Testis (tissue), 3 donors: ENCODE measurements around the gene ZNF584. TPM values are rescaled to one million over a fixed set of nuclear protein-coding genes. Genes with fewer than 3 reads are reported as not detected.

ENCODE experiments used
- DNase-seq: peaks from one replicate; pipeline ENCODE4 v3.0.0-alpha.2; 2019
- H3K27ac ChIP-seq, 2 donors: fragments of 200-600 bp; sonication (generic); one replicate each; pipeline ENCODE4 v1.5.1; 2019
- H3K27me3 ChIP-seq: fragments of 200-600 bp; sonication (generic); one replicate; pipeline ENCODE4 v1.5.1; 2019
- H3K36me3 ChIP-seq: fragments of 200-600 bp; sonication (generic); one replicate; pipeline ENCODE4 v1.5.1; 2017; ENCODE audit warnings: low read depth; ENCODE audit errors: missing control alignments
- H3K4me1 ChIP-seq: fragments of 200-600 bp; sonication (generic); one replicate; pipeline ENCODE4 v1.5.1; 2019
- H3K4me3 ChIP-seq, 2 donors: fragments of 200-600 bp; sonication (generic); one replicate each; pipeline ENCODE4 v1.5.1; 2017 to 2019
- H3K9me3 ChIP-seq: fragments of 200-600 bp; sonication (generic); one replicate; pipeline ENCODE4 v1.5.1; 2017
- POLR2A ChIP-seq: fragments of 450-650 bp; IDR thresholded peaks from one replicate; pipeline ENCODE4 v1.6.1; 2017; ENCODE audit warnings: antibody characterized with exemption, mild to moderate bottlenecking, moderate library complexity
- WGBS, 2 donors: methylation state at CpG; one replicate each; pipeline ENCODE4 v1.1.5; 2018; 5-methylcytosine and 5-hydroxymethylcytosine counted together
- intact Hi-C: fragments of 100-400 bp; cut with DNase I; formaldehyde crosslinking; loops from one replicate; pipeline ENCODE4 v1.15.1; 2023; ENCODE audit warnings: low total_unique reads
- polyA plus RNA-seq: library from polyadenylated mRNA; stranded (reverse); fragments of 350-450 nt; fragmentation: Illumina TruSeq; extraction: RNeasy Lipid Tissue Mini Kit (QIAGEN cat#74804); gene quantifications from one replicate; pipeline ENCODE4 v1.2.3, GENCODE V29; 2014; ENCODE audit warnings: low read depth, low replicate concordance; ENCODE audit not compliant: insufficient read depth
- total RNA-seq, 2 donors: library from RNA; depleted of rRNA; stranded (reverse); fragments of >200 nt; gene quantifications; one replicate each; pipeline ENCODE4 v1.2.3, GENCODE V29; 2016
- TF ChIP-seq, protein P1 (sequence below), 3 experiments: fragments of 450-650 bp in 2 of 3; fragments of 200-600 bp in 1 of 3; sonication (generic) in 1 of 3; IDR thresholded peaks; one replicate each; pipeline ENCODE4 v1.5.1; 2016 to 2019; ENCODE audit warnings: antibody characterized with exemption in 3 of 3, mild to moderate bottlenecking in 2 of 3, moderate library complexity in 1 of 3

ZNF584 gene
- total and polyA plus RNA-seq, 3 donors from 2014 or later = 10.4 to 33.9 (median 22.1) TPM

GRCh38 chr19:58396691-58397532 lies 11.5 kb upstream of the ZNF584 start:
- intact Hi-C loops = no loop called here
- 34 to 35% methylated on average over 15 to 44 of the region's 58 CpGs for WGBS, 2 donors
- Histone ChIP-seq H3K27me3 (no peaks in the 10 kb centered on the region), H3K27ac (no peak overlapping the region), H3K9me3 (no peaks in the 10 kb centered on the region), H3K4me1 (peaks cover 15% of the 10 kb centered on the region), H3K36me3 (no peaks in the 10 kb centered on the region), H3K4me3 (peak overlapping the region in 1 of 2 donors; percentile 36)
- no peak for DNase-seq
- TF ChIP-seq, protein P1, sequence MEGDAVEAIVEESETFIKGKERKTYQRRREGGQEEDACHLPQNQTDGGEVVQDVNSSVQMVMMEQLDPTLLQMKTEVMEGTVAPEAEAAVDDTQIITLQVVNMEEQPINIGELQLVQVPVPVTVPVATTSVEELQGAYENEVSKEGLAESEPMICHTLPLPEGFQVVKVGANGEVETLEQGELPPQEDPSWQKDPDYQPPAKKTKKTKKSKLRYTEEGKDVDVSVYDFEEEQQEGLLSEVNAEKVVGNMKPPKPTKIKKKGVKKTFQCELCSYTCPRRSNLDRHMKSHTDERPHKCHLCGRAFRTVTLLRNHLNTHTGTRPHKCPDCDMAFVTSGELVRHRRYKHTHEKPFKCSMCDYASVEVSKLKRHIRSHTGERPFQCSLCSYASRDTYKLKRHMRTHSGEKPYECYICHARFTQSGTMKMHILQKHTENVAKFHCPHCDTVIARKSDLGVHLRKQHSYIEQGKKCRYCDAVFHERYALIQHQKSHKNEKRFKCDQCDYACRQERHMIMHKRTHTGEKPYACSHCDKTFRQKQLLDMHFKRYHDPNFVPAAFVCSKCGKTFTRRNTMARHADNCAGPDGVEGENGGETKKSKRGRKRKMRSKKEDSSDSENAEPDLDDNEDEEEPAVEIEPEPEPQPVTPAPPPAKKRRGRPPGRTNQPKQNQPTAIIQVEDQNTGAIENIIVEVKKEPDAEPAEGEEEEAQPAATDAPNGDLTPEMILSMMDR (IDR thresholded peaks at IDR 0.05) = no peak
- TF ChIP-seq POLR2A = no peak

DNA sequence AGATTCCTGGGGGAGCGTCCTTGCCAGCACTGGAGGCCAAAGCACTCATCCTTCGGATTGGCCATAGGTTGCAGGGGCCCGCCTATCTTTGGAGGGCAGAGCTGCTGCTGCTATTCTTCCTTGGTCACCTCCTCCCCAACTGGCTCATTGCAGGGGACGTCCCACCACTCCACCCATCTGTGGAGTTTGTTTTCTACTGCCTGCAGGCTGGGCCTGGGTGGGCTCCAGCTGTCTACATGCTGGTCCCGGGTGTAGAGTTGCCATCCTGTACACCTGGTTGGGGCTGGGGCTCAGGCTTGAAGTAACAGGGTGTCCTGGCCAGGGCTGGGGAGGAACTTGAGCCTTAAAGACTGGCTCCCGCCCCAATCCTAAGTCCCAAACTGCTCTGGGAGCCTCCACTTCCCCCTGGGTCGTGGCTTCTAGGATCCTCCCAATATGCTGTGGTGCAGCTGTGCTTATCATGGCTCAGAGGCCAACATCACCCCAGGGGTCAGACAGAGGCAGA lies 10.9 kb upstream of the ZNF584 start:
- H3K27me3 ChIP-seq = no peaks in the 10 kb centered on the region
- peaks cover 17% of the 10 kb centered on the region for H3K4me1 ChIP-seq
- H3K27ac ChIP-seq = no peak overlapping the region
- DNase-seq = no peak
- H3K4me3 ChIP-seq = no peak overlapping the region
- H3K36me3 ChIP-seq = no peaks in the 10 kb centered on the region
- no peak for TF ChIP-seq POLR2A
- TF ChIP-seq, protein P1 (IDR thresholded peaks at IDR 0.05) = no peak
- intact Hi-C loops = no loop called here
- no peaks in the 10 kb centered on the region for H3K9me3 ChIP-seq
- WGBS, 2 donors = 47 to 59% methylated on average over 4 to 7 of the region's 7 CpGs

DNA sequence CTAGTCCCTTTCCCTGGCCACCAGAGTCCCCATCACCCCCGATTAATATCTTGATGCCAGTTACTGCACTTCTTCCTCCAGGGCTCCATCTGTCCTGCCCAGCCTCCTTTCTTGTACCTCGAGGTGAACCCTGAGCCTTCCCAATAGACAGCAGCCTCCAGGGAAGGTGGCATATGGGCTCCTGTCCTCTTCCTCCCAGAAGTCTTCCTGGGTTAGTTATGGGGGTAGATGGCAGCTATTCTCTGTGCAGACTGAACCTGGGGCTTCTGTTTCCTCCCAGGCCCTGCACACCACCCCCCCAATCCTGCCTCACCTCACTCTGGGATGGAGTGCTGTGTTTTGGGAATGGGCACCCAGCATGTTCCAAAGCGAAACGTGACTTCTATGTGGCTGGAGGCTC lies 10.4 kb upstream of the ZNF584 start:
- no peaks in the 10 kb centered on the region for H3K27me3 ChIP-seq

GRCh38 chr19:58398545-58398944 lies 9.9 kb upstream of the ZNF584 start:
- 90 to 93% methylated on average over 6 of the region's 6 CpGs for WGBS, 2 donors
- intact Hi-C loops = no loop called here

More for the DNA sequence above, 10.4 kb upstream of the ZNF584 start:
- no peak for DNase-seq
- intact Hi-C loops = no loop called here
- Histone ChIP-seq H3K27ac (no peak overlapping the region), H3K4me1 (peaks cover 17% of the 10 kb centered on the region), H3K9me3 (no peaks in the 10 kb centered on the region), H3K4me3 (no peak overlapping the region), H3K36me3 (no peaks in the 10 kb centered on the region)
- WGBS, 2 donors = 83 to 96% methylated on average over 4 of the region's 4 CpGs
- TF ChIP-seq POLR2A = no peak
- TF ChIP-seq, protein P1 (IDR thresholded peaks at IDR 0.05) = no peak

More at GRCh38 chr19:58398545-58398944, 9.9 kb upstream of the ZNF584 start:
- TF ChIP-seq, protein P1 (IDR thresholded peaks at IDR 0.05) = no peak
- TF ChIP-seq POLR2A = no peak
- Histone ChIP-seq H3K36me3 (no peaks in the 10 kb centered on the region), H3K27ac (no peak overlapping the region), H3K27me3 (no peaks in the 10 kb centered on the region), H3K9me3 (no peaks in the 10 kb centered on the region), H3K4me1 (peaks cover 17% of the 10 kb centered on the region), H3K4me3 (no peak overlapping the region)
- DNase-seq = no peak
